ENCODE results near the gene ACP1.
"Not testable (repeated sequence)": the region's sequence is repeated elsewhere in the genome, so short reads cannot be mapped to it uniquely, and the experiment has no call there.

The ACP1 gene

GRCh38 chr2:314561-315336 is 50.0 kb downstream of the ACP1 start:
- no peak for DNase-seq

GRCh38 chr2:315925-316324 is 51.2 kb downstream of the ACP1 start:
- not testable (repeated sequence) for DNase-seq

GRCh38 chr2:316381-316780 is 51.6 kb downstream of the ACP1 start:
- no peak for DNase-seq

- DNase-seq = no peak
Measured at GRCh38 chr2:317501-318424, 53.0 kb downstream of the ACP1 start.

GRCh38 chr2:319059-319600 is 54.4 kb downstream of the ACP1 start:
- DNase-seq = no peak

- no peak for DNase-seq
Measured at GRCh38 chr2:320561-320960, 55.8 kb downstream of the ACP1 start.

- DNase-seq = no peak
Measured at GRCh38 chr2:322326-322725, 57.6 kb downstream of the ACP1 start.

- no peak for DNase-seq
Measured at GRCh38 chr2:323035-323434, 58.3 kb downstream of the ACP1 start.
